GM12865 (cell line): ENCODE measurements around the gene NTRK2.

Experiments used
- DNase-seq: peaks from one replicate; pipeline ENCODE4 v3.0.0; 2010; ENCODE audit warnings: low read depth
- H3K4me3 ChIP-seq: 2 replicates; pipeline ENCODE4 v1.5.1; 2011; ENCODE audit warnings: mild to moderate bottlenecking, low read depth, low read length, control low read depth
- CTCF ChIP-seq: IDR thresholded peaks from 2 replicates; pipeline ENCODE4 v1.5.1; 2011; ENCODE audit warnings: low read length, control low read depth, low read depth, inconsistent platforms; ENCODE audit not compliant: insufficient read depth; ENCODE audit errors: missing control alignments

The NTRK2 gene

GRCh38 chr9:85013703-85014102 lies 344.2 kb downstream of the NTRK2 start:
- no peak for TF ChIP-seq CTCF
- no peak overlapping the region for H3K4me3 ChIP-seq
- no peak for DNase-seq

GRCh38 chr9:85014292-85014691 lies 344.8 kb downstream of the NTRK2 start:
- no peak overlapping the region for H3K4me3 ChIP-seq
- no peak for DNase-seq
- no peak for TF ChIP-seq CTCF

- no peak for DNase-seq
- no peak overlapping the region for H3K4me3 ChIP-seq
- no peak for TF ChIP-seq CTCF
Measured at GRCh38 chr9:85016384-85017006, 347.0 kb downstream of the NTRK2 start.

GRCh38 chr9:85020791-85021190 lies 351.3 kb downstream of the NTRK2 start:
- no peak overlapping the region for H3K4me3 ChIP-seq
- no peak for TF ChIP-seq CTCF
- no peak for DNase-seq

GRCh38 chr9:85021686-85022085 lies 352.2 kb downstream of the NTRK2 start:
- TF ChIP-seq CTCF = no peak
- DNase-seq = no peak
- H3K4me3 ChIP-seq = no peak overlapping the region

- no peak overlapping the region for H3K4me3 ChIP-seq
- DNase-seq = no peak
- TF ChIP-seq CTCF = no peak
Measured at GRCh38 chr9:85024374-85024773, 354.8 kb downstream of the NTRK2 start.

GRCh38 chr9:85025638-85026037 lies 356.1 kb downstream of the NTRK2 start:
- no peak for TF ChIP-seq CTCF
- H3K4me3 ChIP-seq = no peak overlapping the region
- DNase-seq = no peak
